OCI-LY1 (cell line): ENCODE measurements around the gene HS3ST5.
"Not testable (repeated sequence)": the region's sequence is repeated elsewhere in the genome, so short reads cannot be mapped to it uniquely, and the experiment has no call there.

Source experiments
- H2AFZ ChIP-seq: fragments of 200-600 bp; sonication (generic), shearing (Covaris generic); 2 replicates; pipeline ENCODE4 v1.6.0; 2014; ENCODE audit warnings: antibody characterized with exemption, mild to moderate bottlenecking, low read length
- H3F3A ChIP-seq: fragments of 200-600 bp; sonication (generic), shearing (Covaris generic); 2 replicates; pipeline ENCODE4 v1.6.0; 2014; ENCODE audit warnings: mild to moderate bottlenecking, antibody characterized with exemption, low read length, moderate library complexity; ENCODE audit not compliant: insufficient read depth
- H3K27ac ChIP-seq: fragments of 200-600 bp; sonication (generic); 2 replicates; pipeline ENCODE4 v1.5.1; 2014; ENCODE audit warnings: low read length, mixed run types, mild to moderate bottlenecking, low read depth; ENCODE audit not compliant: poor library complexity, severe bottlenecking
- H3K27me3 ChIP-seq: fragments of 200-600 bp; sonication (generic); 2 replicates; pipeline ENCODE4 v1.6.0; 2014; ENCODE audit warnings: antibody characterized with exemption, mild to moderate bottlenecking, low read length, moderate library complexity; ENCODE audit not compliant: insufficient read depth
- H3K36me3 ChIP-seq: fragments of 200-600 bp; sonication (generic); 2 replicates; pipeline ENCODE4 v1.6.1; 2014; ENCODE audit warnings: mild to moderate bottlenecking, antibody characterized with exemption, low read length, moderate library complexity, mixed read lengths; ENCODE audit not compliant: insufficient read depth
- H3K4me1 ChIP-seq: fragments of 200-600 bp; sonication (generic); 2 replicates; pipeline ENCODE4 v1.5.1; 2014; ENCODE audit warnings: mild to moderate bottlenecking, low read length, moderate library complexity; ENCODE audit not compliant: insufficient read depth, severe bottlenecking
- H3K4me2 ChIP-seq: fragments of 200-600 bp; sonication (generic), shearing (Covaris generic); 2 replicates; pipeline ENCODE4 v1.6.1; 2014; ENCODE audit warnings: low read length
- H3K4me3 ChIP-seq: fragments of 200-600 bp; sonication (generic); 2 replicates; pipeline ENCODE4 v1.5.1; 2014; ENCODE audit warnings: low read length, low read depth, mild to moderate bottlenecking, mixed read lengths; ENCODE audit not compliant: poor library complexity, severe bottlenecking
- H3K79me2 ChIP-seq: fragments of 200-600 bp; shearing (Covaris generic); 2 replicates; pipeline ENCODE4 v1.6.1; 2016; ENCODE audit warnings: mixed run types, low read length, mixed read lengths; ENCODE audit not compliant: insufficient read depth
- H3K9ac ChIP-seq: fragments of 200-600 bp; sonication (generic), shearing (Covaris generic); 2 replicates; pipeline ENCODE4 v1.6.1; 2014; ENCODE audit warnings: mild to moderate bottlenecking, low read length, mixed read lengths
- H3K9me2 ChIP-seq: fragments of 200-600 bp; sonication (generic), shearing (Covaris generic); 2 replicates; pipeline ENCODE4 v1.6.1; 2014; ENCODE audit warnings: low read depth, mild to moderate bottlenecking, low read length, mixed read lengths
- H3K9me3 ChIP-seq: fragments of 200-600 bp; shearing (Covaris generic); 2 replicates; pipeline ENCODE4 v1.6.1; 2014; ENCODE audit warnings: low read length, mixed read lengths
- H4K20me1 ChIP-seq: fragments of 200-600 bp; sonication (generic), shearing (Covaris generic); 2 replicates; pipeline ENCODE4 v1.6.0; 2016; ENCODE audit warnings: mild to moderate bottlenecking, low read length; ENCODE audit not compliant: insufficient read depth
- EZH2 ChIP-seq: fragments of 200-600 bp; sonication (generic), shearing (Covaris generic); IDR thresholded peaks from 2 replicates; pipeline ENCODE4 v1.8.0; 2017; ENCODE audit warnings: borderline replicate concordance, mixed run types, mild to moderate bottlenecking, antibody characterized with exemption, low read length, moderate library complexity, mixed read lengths
- TF ChIP-seq, protein P1 (sequence below): fragments of 200-600 bp; sonication (generic), shearing (Covaris generic); IDR thresholded peaks from 2 replicates; pipeline ENCODE4 v1.5.1; 2017; ENCODE audit warnings: mild to moderate bottlenecking, antibody characterized with exemption, low read length, moderate library complexity, mixed read lengths

Gene HS3ST5

DNA sequence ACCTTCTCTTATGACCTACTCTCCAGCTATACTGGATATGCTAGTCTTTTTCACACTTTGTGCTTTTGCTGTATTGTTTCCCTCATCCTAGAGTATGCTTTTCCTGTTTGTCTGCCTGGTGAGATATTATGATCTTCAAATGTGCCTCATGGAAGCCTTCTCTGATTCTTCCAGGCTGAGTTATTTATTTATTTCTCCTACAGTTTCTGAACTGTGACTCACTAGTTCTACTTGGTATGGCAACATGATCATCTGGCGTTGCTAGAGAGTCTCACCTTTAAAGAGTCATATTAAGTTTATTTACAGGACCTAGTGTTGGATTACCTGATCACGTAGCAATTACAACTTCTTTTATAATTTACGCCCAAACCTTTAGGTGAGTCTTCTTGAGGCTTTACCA is 290.7 kb downstream of the HS3ST5 start:
- Histone ChIP-seq H3K4me2 (no peak overlapping the region), H3K9me3 (no peaks in the 10 kb centered on the region), H4K20me1 (no peaks in the 10 kb centered on the region), H3F3A (no peaks in the 10 kb centered on the region), H3K36me3 (no peaks in the 10 kb centered on the region), H3K9ac (no peak overlapping the region), H3K27ac (no peak overlapping the region), H2AFZ (no peak overlapping the region), H3K27me3 (no peaks in the 10 kb centered on the region), H3K4me3 (no peak overlapping the region), H3K79me2 (no peaks in the 10 kb centered on the region), H3K4me1 (no peaks in the 10 kb centered on the region), H3K9me2 (no peaks in the 10 kb centered on the region)
- no peak for TF ChIP-seq EZH2
- TF ChIP-seq, protein P1, sequence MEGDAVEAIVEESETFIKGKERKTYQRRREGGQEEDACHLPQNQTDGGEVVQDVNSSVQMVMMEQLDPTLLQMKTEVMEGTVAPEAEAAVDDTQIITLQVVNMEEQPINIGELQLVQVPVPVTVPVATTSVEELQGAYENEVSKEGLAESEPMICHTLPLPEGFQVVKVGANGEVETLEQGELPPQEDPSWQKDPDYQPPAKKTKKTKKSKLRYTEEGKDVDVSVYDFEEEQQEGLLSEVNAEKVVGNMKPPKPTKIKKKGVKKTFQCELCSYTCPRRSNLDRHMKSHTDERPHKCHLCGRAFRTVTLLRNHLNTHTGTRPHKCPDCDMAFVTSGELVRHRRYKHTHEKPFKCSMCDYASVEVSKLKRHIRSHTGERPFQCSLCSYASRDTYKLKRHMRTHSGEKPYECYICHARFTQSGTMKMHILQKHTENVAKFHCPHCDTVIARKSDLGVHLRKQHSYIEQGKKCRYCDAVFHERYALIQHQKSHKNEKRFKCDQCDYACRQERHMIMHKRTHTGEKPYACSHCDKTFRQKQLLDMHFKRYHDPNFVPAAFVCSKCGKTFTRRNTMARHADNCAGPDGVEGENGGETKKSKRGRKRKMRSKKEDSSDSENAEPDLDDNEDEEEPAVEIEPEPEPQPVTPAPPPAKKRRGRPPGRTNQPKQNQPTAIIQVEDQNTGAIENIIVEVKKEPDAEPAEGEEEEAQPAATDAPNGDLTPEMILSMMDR = no peak

DNA sequence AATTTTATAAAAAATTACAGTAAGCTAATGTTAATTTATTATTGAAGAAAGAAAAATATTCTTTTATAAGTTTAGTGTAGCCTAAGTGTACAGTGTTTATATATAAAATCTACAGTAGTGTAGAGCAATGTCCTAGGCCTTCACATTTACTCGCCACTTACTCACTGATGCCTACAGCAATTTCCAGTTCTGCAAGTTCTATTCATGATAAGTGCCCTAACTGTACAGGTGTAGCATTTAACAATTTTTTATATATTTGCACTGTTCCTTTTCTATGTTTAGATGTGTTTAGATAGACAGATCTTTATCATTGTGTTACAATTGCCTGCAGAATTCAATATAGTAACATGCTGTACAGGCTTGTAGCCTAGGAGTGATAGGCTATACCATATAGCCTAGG is 291.8 kb downstream of the HS3ST5 start:
- no peaks in the 10 kb centered on the region for H3K9me2 ChIP-seq
- no peaks in the 10 kb centered on the region for H4K20me1 ChIP-seq
- H3K27me3 ChIP-seq = no peaks in the 10 kb centered on the region
- no peaks in the 10 kb centered on the region for H3K4me1 ChIP-seq
- no peaks in the 10 kb centered on the region for H3K36me3 ChIP-seq
- no peaks in the 10 kb centered on the region for H3F3A ChIP-seq
- TF ChIP-seq EZH2 = no peak
- TF ChIP-seq, protein P1 = no peak
- H3K9me3 ChIP-seq = no peaks in the 10 kb centered on the region
- H3K79me2 ChIP-seq = no peaks in the 10 kb centered on the region
- no peak overlapping the region for H3K27ac ChIP-seq
- H3K4me3 ChIP-seq = no peak overlapping the region
- no peak overlapping the region for H3K4me2 ChIP-seq
- no peak overlapping the region for H2AFZ ChIP-seq
- no peak overlapping the region for H3K9ac ChIP-seq

GRCh38 chr6:114049367-114049966 is 293.4 kb downstream of the HS3ST5 start:
- H2AFZ ChIP-seq = no peak overlapping the region
- no peak overlapping the region for H3K27ac ChIP-seq
- no peaks in the 10 kb centered on the region for H3K79me2 ChIP-seq
- no peaks in the 10 kb centered on the region for H4K20me1 ChIP-seq
- no peaks in the 10 kb centered on the region for H3K9me2 ChIP-seq
- TF ChIP-seq, protein P1 = no peak
- TF ChIP-seq EZH2 = no peak
- no peaks in the 10 kb centered on the region for H3K36me3 ChIP-seq
- H3K27me3 ChIP-seq = no peaks in the 10 kb centered on the region
- H3K9me3 ChIP-seq = no peaks in the 10 kb centered on the region
- H3K4me3 ChIP-seq = no peak overlapping the region
- H3K4me2 ChIP-seq = no peak overlapping the region
- no peak overlapping the region for H3K9ac ChIP-seq
- H3K4me1 ChIP-seq = no peaks in the 10 kb centered on the region
- H3F3A ChIP-seq = no peaks in the 10 kb centered on the region

DNA sequence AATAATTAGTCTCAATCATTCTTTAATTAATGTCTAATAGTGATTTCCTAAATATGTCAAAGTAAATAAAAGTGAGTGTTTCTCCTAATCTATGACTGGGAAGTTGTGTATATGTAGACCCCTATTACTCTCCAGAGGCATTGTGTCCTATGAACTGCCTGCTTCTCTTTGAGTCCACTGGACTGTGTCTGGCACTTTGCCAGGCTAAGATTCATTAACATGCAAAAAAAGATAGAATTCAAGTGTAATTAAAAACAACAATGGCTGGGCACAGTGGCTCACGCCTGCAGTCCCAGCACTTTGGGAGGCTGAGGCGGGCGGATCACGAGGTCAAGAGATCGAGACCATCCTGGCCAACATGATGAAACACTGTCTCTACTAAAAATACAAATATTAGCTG is 298.3 kb downstream of the HS3ST5 start:
- H4K20me1 ChIP-seq, H3K9me3 ChIP-seq, H2AFZ ChIP-seq, H3K27ac ChIP-seq, H3K4me3 ChIP-seq, H3K27me3 ChIP-seq, H3K9me2 ChIP-seq, H3K79me2 ChIP-seq, H3K36me3 ChIP-seq, H3K9ac ChIP-seq, H3F3A ChIP-seq, H3K4me2 ChIP-seq, H3K4me1 ChIP-seq: not testable (repeated sequence)
